GM21360 (cell line): ENCODE data around the gene DNPH1.

Source experiments
- ATAC-seq: cut with Tn5 transposase; IDR thresholded peaks from one replicate; pipeline ENCODE4 v1.9.1; 2021; ENCODE audit warnings: mild to moderate bottlenecking, moderate library complexity; ENCODE audit not compliant: unreplicated experiment

Gene DNPH1

GRCh38 chr6:43184268-43184985 lies 44.9 kb downstream of the DNPH1 start:
- no peak for ATAC-seq

GRCh38 chr6:43183441-43183840 lies 45.8 kb downstream of the DNPH1 start:
- ATAC-seq = no peak

GRCh38 chr6:43181942-43182860 lies 47.1 kb downstream of the DNPH1 start, which contains the start of gene CUL9:
CUL9 (plus strand) TSS chr6:43182196; CDS start chr6:43184311, 2,115 bp downstream.
- peak; percentile 91 for ATAC-seq

- ATAC-seq = no peak
These were observed 47.7 kb downstream of the DNPH1 start for GRCh38 chr6:43181621-43181941.

GRCh38 chr6:43180985-43181384 lies 48.3 kb downstream of the DNPH1 start:
- ATAC-seq = no peak

- no peak for ATAC-seq
These were observed 49.2 kb downstream of the DNPH1 start for GRCh38 chr6:43180058-43180457.

- ATAC-seq = no peak
These were observed 50.1 kb downstream of the DNPH1 start for GRCh38 chr6:43178951-43179830.

- ATAC-seq = no peak
These were observed 51.1 kb downstream of the DNPH1 start for GRCh38 chr6:43178150-43178549.

- ATAC-seq = no peak
These were observed 52.9 kb downstream of the DNPH1 start for GRCh38 chr6:43176423-43176786.

- no peak for ATAC-seq
These were observed 53.4 kb downstream of the DNPH1 start for GRCh38 chr6:43175676-43176422.
